Measurements from ENCODE around the gene ADAMTS3.
A peak's percentile ranks its signal among the peaks of the same experiment; 100 is the strongest.

Gene ADAMTS3

GRCh38 chr4:72568959-72569718 is at the start of gene ADAMTS3:
ADAMTS3 (minus strand) TSS chr4:72569221; CDS start chr4:72568762, 459 bp downstream.
- DNase-seq (ENCODE audit: low spot score): no peak

GRCh38 chr4:72613959-72614358 is 44.9 kb upstream of the ADAMTS3 start:
- no peak for DNase-seq (ENCODE audit: low spot score)

- DNase-seq (ENCODE audit: low spot score): no peak
These were observed 37.7 kb upstream of the ADAMTS3 start for GRCh38 chr4:72606751-72607150.

- DNase-seq (ENCODE audit: low spot score): peak; percentile 6
These were observed 35.3 kb upstream of the ADAMTS3 start for GRCh38 chr4:72604324-72604723.

- no peak for DNase-seq (ENCODE audit: low spot score)
These were observed 33.7 kb upstream of the ADAMTS3 start for GRCh38 chr4:72602396-72603376.

- no peak for DNase-seq (ENCODE audit: low spot score)
These were observed 22.8 kb upstream of the ADAMTS3 start for GRCh38 chr4:72591547-72592454.

GRCh38 chr4:72587334-72587733 is 18.3 kb upstream of the ADAMTS3 start:
- DNase-seq (ENCODE audit: low spot score): no peak

GRCh38 chr4:72582853-72583252 is 13.8 kb upstream of the ADAMTS3 start:
- no peak for DNase-seq (ENCODE audit: low spot score)

- DNase-seq (ENCODE audit: low spot score): no peak
These were observed 8.2 kb upstream of the ADAMTS3 start for GRCh38 chr4:72577211-72577610.

GRCh38 chr4:72571337-72571736 is 2.3 kb upstream of the ADAMTS3 start:
- DNase-seq (ENCODE audit: low spot score): no peak

- no peak for DNase-seq (ENCODE audit: low spot score)
These were observed 756 bp upstream of the ADAMTS3 start for GRCh38 chr4:72569719-72570235.

GRCh38 chr4:72567821-72568675 is 973 bp downstream of the ADAMTS3 start:
- peak; percentile 19 for DNase-seq (ENCODE audit: low spot score)

- no peak for DNase-seq (ENCODE audit: low spot score)
These were observed 2.0 kb downstream of the ADAMTS3 start for GRCh38 chr4:72567036-72567435.

- no peak for DNase-seq (ENCODE audit: low spot score)
These were observed 2.5 kb downstream of the ADAMTS3 start for GRCh38 chr4:72566464-72566972.

GRCh38 chr4:72564789-72565188 is 4.2 kb downstream of the ADAMTS3 start:
- no peak for DNase-seq (ENCODE audit: low spot score)

- no peak for DNase-seq (ENCODE audit: low spot score)
These were observed 4.8 kb downstream of the ADAMTS3 start for GRCh38 chr4:72564184-72564583.

- no peak for DNase-seq (ENCODE audit: low spot score)
These were observed 10.4 kb downstream of the ADAMTS3 start for GRCh38 chr4:72558655-72559054.

- no peak for DNase-seq (ENCODE audit: low spot score)
These were observed 12.0 kb downstream of the ADAMTS3 start for GRCh38 chr4:72557021-72557420.

- no peak for DNase-seq (ENCODE audit: low spot score)
These were observed 13.6 kb downstream of the ADAMTS3 start for GRCh38 chr4:72555377-72555831.

All from LoVo (cell line).